DND-41 (cell line): ENCODE measurements around the gene FPR2.

Experiments used
- ATAC-seq: fragments of 200-7000 bp; cut with Tn5 transposase; 3 replicates; pipeline ENCODE4 v1.9.1; 2021; ENCODE audit warnings: low read depth; ENCODE audit not compliant: insufficient read depth
- DNase-seq: peaks from one replicate; pipeline ENCODE4 v3.0.0-alpha.2; 2020
- H2AFZ ChIP-seq: 2 replicates; pipeline ENCODE4 v1.6.0; 2012; ENCODE audit warnings: low read depth, low read length
- H3K27ac ChIP-seq: 2 replicates; pipeline ENCODE4 v1.5.1; 2012; ENCODE audit warnings: low read length, inconsistent platforms
- H3K27me3 ChIP-seq: fragments of 200-600 bp; sonication (generic); 2 replicates; pipeline ENCODE4 v1.6.0; 2012; ENCODE audit warnings: low read length, mild to moderate bottlenecking, inconsistent platforms; ENCODE audit not compliant: insufficient read depth, poor library complexity
- H3K36me3 ChIP-seq: 2 replicates; pipeline ENCODE4 v1.5.1; 2012; ENCODE audit warnings: low read length, inconsistent platforms; ENCODE audit not compliant: insufficient read depth
- H3K4me1 ChIP-seq: 2 replicates; pipeline ENCODE4 v1.5.1; 2012; ENCODE audit warnings: mild to moderate bottlenecking, low read length; ENCODE audit not compliant: insufficient read depth
- H3K4me2 ChIP-seq: 2 replicates; pipeline ENCODE4 v1.6.0; 2012; ENCODE audit warnings: mild to moderate bottlenecking, moderate library complexity, low read length, inconsistent platforms; ENCODE audit not compliant: insufficient read depth
- H3K4me3 ChIP-seq, 2 experiments: fragments of 200-600 bp in 1 of 2; shearing (Covaris generic) in 1 of 2; 2 replicates each; pipeline ENCODE4 v1.5.1; 2012 to 2016; ENCODE audit warnings: inconsistent platforms in 2 of 2, low read length in 2 of 2, mild to moderate bottlenecking in 2 of 2, low read depth in 1 of 2, moderate library complexity in 1 of 2
- H3K79me2 ChIP-seq: 2 replicates; pipeline ENCODE4 v1.6.0; 2012; ENCODE audit warnings: low read length, inconsistent platforms; ENCODE audit not compliant: insufficient read depth
- H3K9ac ChIP-seq: 2 replicates; pipeline ENCODE4 v1.6.0; 2012; ENCODE audit warnings: low read depth, mild to moderate bottlenecking, inconsistent platforms, low read length, moderate library complexity
- H3K9me3 ChIP-seq: 2 replicates; pipeline ENCODE4 v1.5.1; 2012; ENCODE audit warnings: low read length, moderate library complexity, mild to moderate bottlenecking, inconsistent platforms; ENCODE audit not compliant: insufficient read depth, severe bottlenecking
- H4K20me1 ChIP-seq: 2 replicates; pipeline ENCODE4 v1.6.0; 2012; ENCODE audit warnings: low read length; ENCODE audit not compliant: insufficient read depth
- EZH2 ChIP-seq: IDR thresholded peaks from 3 replicates; pipeline ENCODE4 v1.6.1; 2012; ENCODE audit warnings: borderline replicate concordance, low read depth, mild to moderate bottlenecking, moderate library complexity, low read length, inconsistent platforms; ENCODE audit not compliant: severe bottlenecking
- TF ChIP-seq, protein P1 (sequence below): IDR thresholded peaks from 2 replicates; pipeline ENCODE4 v1.5.1; 2012; ENCODE audit warnings: borderline replicate concordance, low read length, moderate library complexity, mild to moderate bottlenecking; ENCODE audit not compliant: poor library complexity, severe bottlenecking; ENCODE audit errors: extremely low read depth

FPR2 gene

DNA sequence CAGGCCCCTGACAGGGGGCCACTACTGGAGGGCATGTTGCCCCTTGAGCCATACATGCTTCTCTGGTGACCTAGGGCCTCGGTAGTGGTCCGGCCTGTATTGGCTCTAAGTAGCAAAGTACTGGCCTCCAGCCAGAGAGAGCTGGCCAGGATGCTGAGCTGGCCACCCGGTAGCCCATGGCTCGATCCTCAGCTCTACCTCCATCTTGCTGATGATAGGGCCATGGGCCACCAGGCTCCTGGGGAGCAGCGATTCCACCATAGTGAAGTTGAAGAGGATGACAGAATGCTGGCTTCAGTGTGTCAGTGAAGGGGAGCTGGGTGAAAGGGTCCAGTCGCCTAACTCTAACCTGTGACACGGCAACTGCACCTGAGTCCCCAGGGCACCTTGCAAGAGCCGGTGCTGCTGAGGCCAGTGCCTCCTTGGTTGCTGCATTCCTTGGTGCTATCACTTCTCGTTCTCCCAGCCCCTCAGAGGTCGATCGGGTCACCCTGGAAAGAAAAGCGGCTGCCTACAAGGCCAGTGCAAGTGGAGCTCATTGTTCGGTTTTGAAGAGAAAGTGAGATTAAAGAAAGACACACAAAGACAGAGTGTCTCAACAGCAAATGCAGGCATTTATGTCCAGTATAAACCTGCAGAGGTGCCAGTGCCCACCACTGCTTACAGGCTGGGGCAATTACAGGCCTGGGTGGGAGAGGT, 38.9 kb downstream of the FPR2 start:
- no peaks in the 10 kb centered on the region for H3K9me3 ChIP-seq
- no peak overlapping the region for H3K4me2 ChIP-seq
- H3K9ac ChIP-seq: no peak overlapping the region
- TF ChIP-seq EZH2: no peak
- TF ChIP-seq, protein P1, sequence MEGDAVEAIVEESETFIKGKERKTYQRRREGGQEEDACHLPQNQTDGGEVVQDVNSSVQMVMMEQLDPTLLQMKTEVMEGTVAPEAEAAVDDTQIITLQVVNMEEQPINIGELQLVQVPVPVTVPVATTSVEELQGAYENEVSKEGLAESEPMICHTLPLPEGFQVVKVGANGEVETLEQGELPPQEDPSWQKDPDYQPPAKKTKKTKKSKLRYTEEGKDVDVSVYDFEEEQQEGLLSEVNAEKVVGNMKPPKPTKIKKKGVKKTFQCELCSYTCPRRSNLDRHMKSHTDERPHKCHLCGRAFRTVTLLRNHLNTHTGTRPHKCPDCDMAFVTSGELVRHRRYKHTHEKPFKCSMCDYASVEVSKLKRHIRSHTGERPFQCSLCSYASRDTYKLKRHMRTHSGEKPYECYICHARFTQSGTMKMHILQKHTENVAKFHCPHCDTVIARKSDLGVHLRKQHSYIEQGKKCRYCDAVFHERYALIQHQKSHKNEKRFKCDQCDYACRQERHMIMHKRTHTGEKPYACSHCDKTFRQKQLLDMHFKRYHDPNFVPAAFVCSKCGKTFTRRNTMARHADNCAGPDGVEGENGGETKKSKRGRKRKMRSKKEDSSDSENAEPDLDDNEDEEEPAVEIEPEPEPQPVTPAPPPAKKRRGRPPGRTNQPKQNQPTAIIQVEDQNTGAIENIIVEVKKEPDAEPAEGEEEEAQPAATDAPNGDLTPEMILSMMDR: no peak
- no peaks in the 10 kb centered on the region for H4K20me1 ChIP-seq
- H3K79me2 ChIP-seq: no peaks in the 10 kb centered on the region
- H3K27ac ChIP-seq: no peak overlapping the region
- H3K4me1 ChIP-seq: peaks cover 14% of the 10 kb centered on the region
- no peak overlapping the region for H3K4me3 ChIP-seq
- H3K27me3 ChIP-seq: no peaks in the 10 kb centered on the region
- 0 out of 2 replicates have a peak overlapping the region, but pooled peaks have one; percentile 13 for H2AFZ ChIP-seq
- H3K36me3 ChIP-seq: no peaks in the 10 kb centered on the region
- ATAC-seq: no peak
- no peak for DNase-seq

GRCh38 chr19:51800473-51801244, 39.7 kb downstream of the FPR2 start:
- TF ChIP-seq EZH2: no peak
- TF ChIP-seq, protein P1: no peak
- H3K4me2 ChIP-seq: no peak overlapping the region
- no peaks in the 10 kb centered on the region for H3K79me2 ChIP-seq
- ATAC-seq: no peak
- H3K9me3 ChIP-seq: no peaks in the 10 kb centered on the region
- DNase-seq: no peak
- H3K27me3 ChIP-seq: no peaks in the 10 kb centered on the region
- no peak overlapping the region for H3K4me3 ChIP-seq
- H3K9ac ChIP-seq: no peak overlapping the region
- H2AFZ ChIP-seq: no peak overlapping the region
- H3K4me1 ChIP-seq: peaks cover 21% of the 10 kb centered on the region
- no peaks in the 10 kb centered on the region for H4K20me1 ChIP-seq
- no peak overlapping the region for H3K27ac ChIP-seq
- H3K36me3 ChIP-seq: 0 out of 2 replicates have a peak, but pooled peaks cover under 1% of the 10 kb centered on the region

GRCh38 chr19:51802775-51803174, 41.8 kb downstream of the FPR2 start:
- Histone ChIP-seq H3K4me3 (no peak overlapping the region), H3K9ac (no peak overlapping the region), H3K27ac (no peak overlapping the region), H3K36me3 (0 out of 2 replicates have a peak, but pooled peaks cover 5% of the 10 kb centered on the region), H3K79me2 (no peaks in the 10 kb centered on the region), H3K9me3 (no peaks in the 10 kb centered on the region), H4K20me1 (no peaks in the 10 kb centered on the region), H2AFZ (no peak overlapping the region), H3K4me2 (no peak overlapping the region), H3K27me3 (no peaks in the 10 kb centered on the region), H3K4me1 (peaks cover 43% of the 10 kb centered on the region)
- DNase-seq (no peak), ATAC-seq (no peak)
- TF ChIP-seq EZH2: no peak
- TF ChIP-seq, protein P1: no peak
